IMR-90 (cell line): ENCODE measurements around the gene PLXDC2. TPM values are rescaled to one million over a fixed set of nuclear protein-coding genes. Genes with fewer than 3 reads are reported as not detected.

ENCODE experiments used
- ATAC-seq: fragments of 200-7000 bp; cut with Tn5 transposase; 2 replicates; pipeline ENCODE4 v1.9.1; 2020; ENCODE audit warnings: low read depth, mild to moderate bottlenecking, moderate library complexity
- BruUV-seq: library from RNA; stranded (reverse); fragments of 400-500 nt; replicated peaks from 2 replicates; lab custom pipeline; 2021; lab: Mats Ljungman, UMichigan
- CTCF ChIA-PET: fragments of 300-600 bp; formaldehyde crosslinking; extraction: SDS; loops from one replicate; lab custom pipeline; 2021; ENCODE audit warnings: antibody characterized with exemption; lab: Yijun Ruan, JAX
- POLR2A ChIA-PET: fragments of 300-600 bp; sonication (Branson Sonifier 250); formaldehyde crosslinking; loops from one replicate; lab custom pipeline; 2022; ENCODE audit warnings: antibody characterized with exemption; ENCODE audit not compliant: unreplicated experiment; lab: Charles Lee
- DNase-seq: peaks from one replicate; pipeline ENCODE4 v3.0.0; 2013
- H2AFZ ChIP-seq: replicated peaks from 2 replicates; pipeline ENCODE3; 2013; ENCODE audit warnings: low read length, mild to moderate bottlenecking; ENCODE audit not compliant: poor library complexity
- H2AK5ac ChIP-seq: 2 replicates; pipeline ENCODE4 v1.6.1; 2013; ENCODE audit warnings: low read depth, low read length, inconsistent platforms
- H2AK9ac ChIP-seq: replicated peaks from 2 replicates; pipeline ENCODE3; 2013; ENCODE audit warnings: mild to moderate bottlenecking, low read depth, low read length, moderate library complexity; ENCODE audit not compliant: poor library complexity
- H2BK120ac ChIP-seq: 2 replicates; pipeline ENCODE4 v1.6.1; 2013; ENCODE audit warnings: low read depth, low read length, inconsistent platforms
- H2BK15ac ChIP-seq: 3 replicates; pipeline ENCODE4 v1.6.1; 2013; ENCODE audit warnings: low read depth, low read length, inconsistent platforms
- H2BK20ac ChIP-seq: 2 replicates; pipeline ENCODE4 v1.6.1; 2013; ENCODE audit warnings: low read depth, mild to moderate bottlenecking, inconsistent platforms, low read length, moderate library complexity
- H2BK5ac ChIP-seq: 2 replicates; pipeline ENCODE4 v1.6.1; 2013; ENCODE audit warnings: mild to moderate bottlenecking, low read depth, low read length, inconsistent platforms; ENCODE audit not compliant: poor library complexity, severe bottlenecking
- H3K14ac ChIP-seq: replicated peaks from 2 replicates; pipeline ENCODE4 v1.6.1; 2013; ENCODE audit warnings: low read depth, low read length, inconsistent platforms
- H3K18ac ChIP-seq: 2 replicates; pipeline ENCODE4 v1.6.1; 2013; ENCODE audit warnings: low read depth, low read length, control low read depth
- H3K23ac ChIP-seq: 2 replicates; pipeline ENCODE4 v1.6.1; 2013; ENCODE audit warnings: low read depth, low read length, inconsistent platforms
- H3K27ac ChIP-seq: 2 replicates; pipeline ENCODE4 v1.5.1; 2013; ENCODE audit warnings: mild to moderate bottlenecking, control low read depth, low read length; ENCODE audit not compliant: insufficient read depth
- H3K27me3 ChIP-seq: 2 replicates; pipeline ENCODE4 v1.6.1; 2013; ENCODE audit warnings: low read length; ENCODE audit not compliant: control insufficient read depth, insufficient read depth
- H3K36me3 ChIP-seq: 2 replicates; pipeline ENCODE4 v1.6.1; 2013; ENCODE audit warnings: low read length, mixed read lengths; ENCODE audit not compliant: control insufficient read depth, insufficient read depth
- H3K4ac ChIP-seq: 2 replicates; pipeline ENCODE4 v1.6.1; 2013; ENCODE audit warnings: low read depth, low read length, inconsistent platforms
- H3K4me1 ChIP-seq: 2 replicates; pipeline ENCODE4 v1.6.1; 2013; ENCODE audit warnings: low read length, mixed read lengths; ENCODE audit not compliant: control insufficient read depth, insufficient read depth
- H3K4me2 ChIP-seq: 2 replicates; pipeline ENCODE4 v1.6.1; 2013; ENCODE audit warnings: low read depth, mild to moderate bottlenecking, control low read depth, low read length, moderate library complexity
- H3K4me3 ChIP-seq: 2 replicates; pipeline ENCODE4 v1.5.1; 2013; ENCODE audit warnings: low read depth, mild to moderate bottlenecking, control low read depth, low read length, moderate library complexity; ENCODE audit not compliant: insufficient read depth
- H3K56ac ChIP-seq: 2 replicates; pipeline ENCODE4 v1.6.1; 2013; ENCODE audit warnings: low read length, inconsistent platforms; ENCODE audit not compliant: insufficient read depth; ENCODE audit errors: extremely low read depth
- H3K79me1 ChIP-seq, 2 experiments: 2 replicates each; pipeline ENCODE4 v1.6.1; 2013; ENCODE audit warnings: low read length in 2 of 2, inconsistent platforms in 1 of 2, low read depth in 1 of 2
- H3K9ac ChIP-seq: 2 replicates; pipeline ENCODE4 v1.6.1; 2013; ENCODE audit warnings: low read depth, low read length, control low read depth
- H3K9me1 ChIP-seq: 2 replicates; pipeline ENCODE4 v1.6.1; 2013; ENCODE audit warnings: low read length, inconsistent platforms; ENCODE audit not compliant: insufficient read depth
- H3K9me3 ChIP-seq: 2 replicates; pipeline ENCODE4 v1.6.1; 2013; ENCODE audit warnings: low read length; ENCODE audit not compliant: control insufficient read depth, insufficient read depth
- H4K20me1 ChIP-seq: 2 replicates; pipeline ENCODE4 v1.6.1; 2013; ENCODE audit warnings: low read length, inconsistent platforms; ENCODE audit not compliant: insufficient read depth
- H4K5ac ChIP-seq: 2 replicates; pipeline ENCODE4 v1.6.1; 2013; ENCODE audit warnings: mild to moderate bottlenecking, low read depth, low read length, control low read depth
- H4K8ac ChIP-seq, 2 experiments: 2 replicates each; pipeline ENCODE4 v1.6.1; 2013; ENCODE audit warnings: low read depth in 2 of 2, low read length in 2 of 2, control low read depth in 1 of 2, inconsistent platforms in 1 of 2
- H4K91ac ChIP-seq: 2 replicates; pipeline ENCODE4 v1.6.1; 2013; ENCODE audit warnings: low read depth, low read length, inconsistent platforms; ENCODE audit not compliant: insufficient read depth
- BHLHE40 ChIP-seq: fragments of 150-350 bp; IDR thresholded peaks from 2 replicates; pipeline ENCODE4 v1.6.1; 2016; ENCODE audit warnings: mild to moderate bottlenecking, low read depth, low read length
- CEBPB ChIP-seq: IDR thresholded peaks from 2 replicates; pipeline ENCODE4 v1.6.1; 2012; ENCODE audit warnings: low read depth, low read length, improper control_type of control experiment
- CTCF ChIP-seq: conservative IDR thresholded peaks from 2 replicates; pipeline ENCODE4 v1.5.1; 2012; ENCODE audit warnings: mild to moderate bottlenecking, low read depth, low read length, improper control_type of control experiment
- ELK1 ChIP-seq: fragments of 150-350 bp; IDR thresholded peaks from 2 replicates; pipeline ENCODE4 v1.6.1; 2016; ENCODE audit warnings: low read depth, mild to moderate bottlenecking, low read length, moderate library complexity, borderline replicate concordance
- MAFK ChIP-seq: IDR thresholded peaks from 2 replicates; pipeline ENCODE4 v1.6.1; 2012; ENCODE audit warnings: low read depth, low read length, improper control_type of control experiment
- MAZ ChIP-seq: IDR thresholded peaks from 2 replicates; pipeline ENCODE4 v1.6.1; 2012; ENCODE audit warnings: low read depth, mild to moderate bottlenecking, low read length, improper control_type of control experiment, moderate library complexity, borderline replicate concordance
- MXI1 ChIP-seq: IDR thresholded peaks from 2 replicates; pipeline ENCODE4 v1.6.1; 2012; ENCODE audit warnings: low read depth, mild to moderate bottlenecking, low read length, moderate library complexity, borderline replicate concordance
- POLR2A ChIP-seq: IDR thresholded peaks from 2 replicates; pipeline ENCODE4 v1.6.1; 2012; ENCODE audit warnings: mild to moderate bottlenecking, low read depth, low read length
- RAD21 ChIP-seq: IDR thresholded peaks from 2 replicates; pipeline ENCODE4 v1.6.1; 2012; ENCODE audit warnings: low read length, improper control_type of control experiment
- SMC3 ChIP-seq: fragments of 150-350 bp; IDR thresholded peaks from 2 replicates; pipeline ENCODE4 v1.6.1; 2016; ENCODE audit warnings: low read depth, mild to moderate bottlenecking, antibody characterized with exemption, low read length, moderate library complexity
- WGBS, 2 experiments: methylation state at CpG; one replicate each; pipeline versions ENCODE4 v1.1.5 to v1.1.7; 2013; ENCODE audit warnings: missing lambda C conversion rate in 2 of 2; ENCODE audit not compliant: insufficient read length in 1 of 2; ENCODE audit errors: extremely low coverage in 2 of 2; 5-methylcytosine and 5-hydroxymethylcytosine counted together
- dilution Hi-C: fragments of 300-500 bp; cut with HindIII; formaldehyde crosslinking; loops from one replicate; pipeline ENCODE4 v1.14.3; 2018; ENCODE audit warnings: low sequenced_read_pairs; ENCODE audit not compliant: unreplicated experiment
- in situ Hi-C: fragments of 300-500 bp; cut with MboI; formaldehyde crosslinking; loops from 3 replicates; pipeline ENCODE4 v1.14.3; 2019; ENCODE audit warnings: low sequenced_read_pairs, inconsistent platforms, mixed read lengths
- intact Hi-C: fragments of 100-400 bp; cut with micrococcal nuclease; formaldehyde crosslinking; loops from 2 replicates; pipeline ENCODE4 v1.10.0; 2022
- polyA plus RNA-seq, 3 experiments: library from polyadenylated mRNA; depleted of rRNA; stranded (reverse); fragments of >200 nt; gene quantifications; 2 replicates each; pipeline ENCODE4 v1.2.3, GENCODE V29; 2012; ENCODE audit warnings: low replicate concordance in 1 of 3
- total RNA-seq: library from RNA; depleted of rRNA; stranded (reverse); fragments of >200 nt; gene quantifications from 2 replicates; pipeline ENCODE4 v1.2.3, GENCODE V29; 2012

The PLXDC2 gene
- total and polyA plus RNA-seq, 2 of the 4 experiments (the other 2 are of a cell fraction) = 3.2 to 6.1 TPM

- no CpG with 5 or more reads among the region's 1 CpG for WGBS, 2 experiments
- H3K79me1 ChIP-seq = no peaks in the 10 kb centered on the region
- H2BK20ac ChIP-seq = no peak overlapping the region
- no peaks in the 10 kb centered on the region for H3K36me3 ChIP-seq
- H2BK120ac ChIP-seq = no peak overlapping the region
- no peak overlapping the region for H2AK9ac ChIP-seq
- H4K8ac ChIP-seq = no peak overlapping the region
- H4K91ac ChIP-seq = no peak overlapping the region
- no peak overlapping the region for H2BK15ac ChIP-seq
- no peak overlapping the region for H3K14ac ChIP-seq
- no peak overlapping the region for H2AK5ac ChIP-seq
- no peaks in the 10 kb centered on the region for H3K27me3 ChIP-seq
- H4K5ac ChIP-seq = no peak overlapping the region
- H3K4ac ChIP-seq = no peak overlapping the region
- no peak for DNase-seq
- H4K20me1 ChIP-seq = no peaks in the 10 kb centered on the region
- TF ChIP-seq RAD21 (no peak), BHLHE40 (no peak), CTCF (no peak), SMC3 (no peak), MAZ (no peak), MAFK (no peak), POLR2A (no peak), MXI1 (no peak), ELK1 (no peak), CEBPB (no peak)
- no peaks in the 10 kb centered on the region for H3K9me1 ChIP-seq
- POLR2A ChIA-PET = no interaction called here
- H3K18ac ChIP-seq = no peak overlapping the region
- dilution Hi-C loops = no loop called here
- H3K4me1 ChIP-seq = no peaks in the 10 kb centered on the region
- no peak overlapping the region for H3K9ac ChIP-seq
- no peak overlapping the region for H3K23ac ChIP-seq
- H3K27ac ChIP-seq = no peak overlapping the region
- H3K56ac ChIP-seq = no peak overlapping the region
- no peak for ATAC-seq
- BruUV-seq = no TSS peak
- intact Hi-C loops = no loop called here
- in situ Hi-C loops = no loop called here
- CTCF ChIA-PET = no interaction called here
- no peak overlapping the region for H2BK5ac ChIP-seq
- no peak overlapping the region for H3K4me3 ChIP-seq
- no peaks in the 10 kb centered on the region for H3K9me3 ChIP-seq
- H3K4me2 ChIP-seq = no peak overlapping the region
- no peak overlapping the region for H2AFZ ChIP-seq
Observed at GRCh38 chr10:19860107-19860506, 43.9 kb downstream of the PLXDC2 start.
